Upper lobe of left lung (tissue), 4 donors: ENCODE measurements around the gene GLDN.

Experiments used
- POLR2A ChIP-seq, 4 donors: fragments of 450-650 bp; IDR thresholded peaks; one replicate each; pipeline ENCODE4 v1.5.1; 2016 to 2017; ENCODE audit warnings: antibody characterized with exemption in 4 of 4, mild to moderate bottlenecking in 2 of 4
- POLR2AphosphoS5 ChIP-seq, 2 donors: sonication (generic); formaldehyde crosslinking; IDR thresholded peaks; one replicate each; pipeline ENCODE4 v1.5.1; 2017; ENCODE audit warnings: antibody characterized with exemption in 2 of 2
- TF ChIP-seq, protein P1 (sequence below), 6 experiments: fragments of 450-650 bp in 4 of 6; fragments of 200-600 bp in 2 of 6; sonication (generic) in 2 of 6; IDR thresholded peaks; one replicate each; pipeline ENCODE4 v1.5.1; 2016 to 2019; ENCODE audit warnings: antibody characterized with exemption in 6 of 6

GRCh38 chr15:51390966-51391422, 49.5 kb downstream of the GLDN start:
- no peak for TF ChIP-seq POLR2AphosphoS5 (IDR thresholded peaks at IDR 0.05)
- TF ChIP-seq, protein P1, sequence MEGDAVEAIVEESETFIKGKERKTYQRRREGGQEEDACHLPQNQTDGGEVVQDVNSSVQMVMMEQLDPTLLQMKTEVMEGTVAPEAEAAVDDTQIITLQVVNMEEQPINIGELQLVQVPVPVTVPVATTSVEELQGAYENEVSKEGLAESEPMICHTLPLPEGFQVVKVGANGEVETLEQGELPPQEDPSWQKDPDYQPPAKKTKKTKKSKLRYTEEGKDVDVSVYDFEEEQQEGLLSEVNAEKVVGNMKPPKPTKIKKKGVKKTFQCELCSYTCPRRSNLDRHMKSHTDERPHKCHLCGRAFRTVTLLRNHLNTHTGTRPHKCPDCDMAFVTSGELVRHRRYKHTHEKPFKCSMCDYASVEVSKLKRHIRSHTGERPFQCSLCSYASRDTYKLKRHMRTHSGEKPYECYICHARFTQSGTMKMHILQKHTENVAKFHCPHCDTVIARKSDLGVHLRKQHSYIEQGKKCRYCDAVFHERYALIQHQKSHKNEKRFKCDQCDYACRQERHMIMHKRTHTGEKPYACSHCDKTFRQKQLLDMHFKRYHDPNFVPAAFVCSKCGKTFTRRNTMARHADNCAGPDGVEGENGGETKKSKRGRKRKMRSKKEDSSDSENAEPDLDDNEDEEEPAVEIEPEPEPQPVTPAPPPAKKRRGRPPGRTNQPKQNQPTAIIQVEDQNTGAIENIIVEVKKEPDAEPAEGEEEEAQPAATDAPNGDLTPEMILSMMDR (IDR thresholded peaks at IDR 0.05) = no peak
- TF ChIP-seq POLR2A (IDR thresholded peaks at IDR 0.05) = no peak
